ENCODE measurements around the gene CKS2.
"Not testable (repeated sequence)": the region's sequence is repeated elsewhere in the genome, so short reads cannot be mapped to it uniquely, and the experiment has no call there.

Gene CKS2

GRCh38 chr9:89310475-89311345 is at the start of gene CKS2:
CKS2 (plus strand) TSS chr9:89311195; CDS start chr9:89311293, 98 bp downstream.
- peak; percentile 100 for DNase-seq

DNA sequence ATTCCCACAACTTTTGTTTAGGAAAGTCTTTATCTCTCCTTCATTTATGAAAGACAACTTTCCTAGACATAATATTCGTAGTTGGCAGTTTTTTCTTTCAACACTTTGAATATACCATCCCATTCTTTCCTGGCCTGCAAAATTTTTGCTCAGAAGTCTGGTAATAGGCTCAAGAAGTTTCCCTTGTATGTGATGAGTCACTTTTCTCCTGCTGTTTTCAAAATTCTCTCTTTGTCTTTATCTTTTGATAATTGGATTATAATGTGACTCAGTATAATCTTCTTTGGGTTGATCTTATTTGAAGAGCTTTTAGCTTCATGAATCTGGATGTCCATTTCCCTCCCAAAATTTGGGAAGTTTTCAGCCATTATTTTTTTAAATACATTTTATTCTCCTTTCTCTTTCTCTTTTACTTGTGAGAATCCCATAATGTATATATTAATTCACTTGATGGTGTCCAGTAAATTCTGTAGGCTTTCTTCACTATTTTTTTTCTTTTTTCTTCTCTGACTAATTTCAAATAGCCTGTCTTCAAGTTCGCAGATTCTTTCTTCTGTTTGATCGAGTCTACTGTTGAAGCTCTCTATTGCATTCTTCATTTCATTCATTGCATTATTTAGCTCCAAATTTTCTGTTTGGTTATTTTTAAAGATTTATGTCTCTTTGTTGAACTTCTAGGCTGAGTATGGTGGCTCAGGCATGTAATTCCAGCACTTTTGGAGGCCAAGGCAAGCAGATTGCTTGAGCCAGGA is 37.3 kb upstream of the CKS2 start:
- DNase-seq = no peak

GRCh38 chr9:89274838-89275237 is 36.2 kb upstream of the CKS2 start:
- DNase-seq = no peak

- not testable (repeated sequence) for DNase-seq
Observed at GRCh38 chr9:89276040-89276439, 35.0 kb upstream of the CKS2 start.

DNA sequence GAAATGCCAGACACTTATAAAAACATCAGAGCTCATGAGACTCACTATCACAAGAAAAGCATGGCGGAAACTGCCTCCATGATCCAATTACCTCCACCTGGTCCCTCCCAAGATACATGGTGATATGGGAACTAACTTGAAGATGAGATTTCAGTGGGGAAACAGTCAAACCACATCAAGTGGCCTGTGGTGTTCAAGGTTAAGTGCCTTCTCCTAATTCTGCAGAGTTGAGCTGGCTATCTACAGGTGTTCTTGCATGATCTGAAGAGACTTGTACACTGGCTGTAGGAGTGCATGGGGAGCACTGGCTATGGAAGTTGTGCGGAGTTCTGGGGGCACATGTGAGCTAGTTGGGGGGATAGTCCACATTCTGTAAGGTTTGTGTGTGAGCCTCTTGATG is 34.0 kb upstream of the CKS2 start:
- no peak for DNase-seq

DNA sequence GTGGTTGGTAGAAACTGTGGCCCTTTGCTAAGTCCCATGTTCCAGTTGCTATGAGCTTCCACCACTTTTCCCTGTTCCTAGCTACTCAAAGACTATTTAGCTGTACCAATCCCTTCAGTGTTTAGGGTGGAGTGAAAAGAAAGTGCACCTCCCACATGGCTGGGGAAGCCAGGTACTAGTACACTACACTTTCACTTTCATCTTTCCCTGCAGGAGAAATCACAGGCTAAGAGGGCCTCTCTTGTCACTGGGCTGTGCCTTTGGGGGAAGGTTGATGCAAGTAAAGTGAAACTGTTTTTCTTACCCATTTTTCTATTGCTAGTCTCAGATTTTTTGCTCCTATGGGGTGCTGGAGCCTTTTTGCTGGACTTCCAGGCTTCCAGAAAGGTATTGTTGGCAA is 33.5 kb upstream of the CKS2 start:
- DNase-seq = no peak

DNA sequence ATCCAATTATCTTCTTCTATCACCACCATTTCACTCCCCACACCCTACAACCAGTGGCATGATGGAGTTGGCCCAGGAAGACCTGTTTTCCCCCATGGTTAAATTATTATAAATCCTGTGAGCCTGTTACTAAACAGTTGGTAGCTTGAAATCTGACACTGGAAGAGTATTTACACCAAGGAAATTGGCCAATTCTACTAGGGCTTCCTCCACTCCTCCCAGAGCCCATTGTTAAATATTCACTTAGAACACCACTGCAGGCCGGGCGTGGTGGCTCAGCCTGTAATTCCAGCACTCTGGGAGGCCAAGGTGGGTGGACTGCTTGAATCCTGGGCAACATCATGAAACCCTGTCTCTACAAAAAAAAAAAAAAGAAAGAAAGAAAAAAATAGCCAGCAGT is 32.4 kb upstream of the CKS2 start:
- no peak for DNase-seq

- DNase-seq = no peak
Observed at GRCh38 chr9:89278997-89279739, 31.8 kb upstream of the CKS2 start.

- no peak for DNase-seq
Observed at GRCh38 chr9:89281106-89281505, 29.9 kb upstream of the CKS2 start.

GRCh38 chr9:89282248-89282968 is 28.6 kb upstream of the CKS2 start:
- not testable (repeated sequence) for DNase-seq

DNA sequence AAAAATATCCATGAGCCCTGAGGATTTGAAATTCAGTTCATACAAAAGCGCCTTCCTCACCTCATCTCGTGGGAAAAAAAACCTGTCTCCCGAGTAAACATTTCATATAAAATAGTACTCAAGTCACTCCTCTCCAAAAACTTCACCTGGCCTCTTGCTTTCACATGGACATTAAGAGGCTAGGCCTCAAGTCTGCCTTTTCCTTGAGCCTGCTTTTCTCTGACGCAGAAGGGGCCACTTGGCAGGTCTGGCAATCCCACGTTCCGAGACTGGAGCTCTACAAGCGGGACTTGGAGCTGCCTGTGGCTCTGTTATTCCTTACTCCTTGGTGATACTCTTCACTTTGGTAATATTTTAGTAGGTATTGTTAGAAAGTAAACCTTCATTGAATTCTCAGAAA is 26.9 kb upstream of the CKS2 start:
- DNase-seq = no peak

DNA sequence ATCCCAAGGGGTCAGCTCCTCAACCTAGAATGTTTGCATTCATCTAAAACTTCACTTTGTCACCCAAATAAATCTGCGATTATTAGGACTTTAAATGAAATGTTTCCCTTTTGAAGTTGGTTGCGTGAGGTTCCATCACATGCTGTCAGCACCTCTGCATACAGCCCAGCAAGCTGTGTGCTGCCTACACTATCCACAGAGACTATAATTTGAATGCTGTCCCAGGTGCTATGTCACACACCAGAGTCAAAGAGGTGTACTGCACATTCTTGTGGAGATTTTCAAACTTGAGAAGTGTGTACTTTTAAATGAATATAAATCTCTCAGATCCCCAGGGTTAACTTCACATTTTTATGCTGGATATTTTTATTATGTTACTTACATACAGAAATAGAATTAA is 19.3 kb upstream of the CKS2 start:
- DNase-seq = no peak

DNA sequence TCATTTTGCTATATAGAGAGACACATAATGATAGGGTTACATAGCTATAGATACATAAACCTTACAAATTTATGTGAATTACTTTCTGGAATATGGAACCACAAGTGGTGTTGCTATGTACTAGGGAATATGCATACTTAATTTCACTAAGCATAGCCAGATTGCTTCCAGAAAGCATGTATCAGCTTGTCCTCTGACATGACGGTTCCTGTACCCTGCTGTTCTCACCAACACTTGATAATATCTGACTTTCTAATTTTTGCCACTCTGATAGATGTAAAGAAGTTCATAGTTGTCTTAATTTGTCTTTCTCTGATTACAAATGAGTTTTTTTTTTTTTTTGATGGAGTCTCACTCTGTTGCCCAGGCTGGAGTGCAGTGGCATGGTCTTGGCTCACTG is 18.0 kb upstream of the CKS2 start:
- no peak for DNase-seq

DNA sequence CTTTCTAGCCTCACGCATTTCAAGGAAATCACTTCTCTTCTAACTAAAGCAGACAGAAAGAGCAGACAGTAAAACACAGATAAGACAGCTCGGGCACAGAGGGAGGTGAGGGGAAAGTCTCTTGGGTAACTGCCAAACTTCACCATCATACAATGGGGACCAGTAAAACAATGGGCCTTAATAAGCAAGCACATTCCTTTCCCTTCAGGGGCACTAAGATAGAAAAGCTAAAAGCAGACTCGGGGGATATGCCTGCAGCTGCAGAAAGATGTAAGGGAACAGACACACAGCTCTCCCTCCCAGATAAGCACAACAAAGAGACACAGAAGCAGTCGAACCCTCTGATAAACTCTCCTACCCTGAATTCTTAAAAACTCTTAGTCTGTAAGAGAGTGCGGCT is 15.6 kb upstream of the CKS2 start:
- no peak for DNase-seq

DNA sequence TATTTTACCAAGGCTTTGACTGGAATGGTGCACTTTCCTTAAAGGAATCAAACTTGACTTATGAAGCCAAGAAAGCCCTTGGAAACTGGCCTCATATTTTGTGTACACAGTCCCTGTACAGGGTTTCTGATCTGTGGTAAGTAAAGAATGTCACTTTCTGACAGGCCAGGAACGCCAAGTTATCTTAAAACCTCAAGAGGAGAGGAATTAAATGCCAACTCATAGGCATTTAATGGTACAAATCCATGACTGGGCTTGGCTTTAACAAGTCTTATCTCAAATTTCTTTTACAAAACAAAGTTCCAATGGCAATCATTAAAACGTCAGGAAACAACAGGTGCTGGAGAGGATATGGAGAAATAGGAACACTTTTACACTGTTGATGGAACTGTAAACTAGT is 9.0 kb upstream of the CKS2 start:
- DNase-seq = not testable (repeated sequence)

- DNase-seq = no peak
Observed at GRCh38 chr9:89304020-89304833, 6.8 kb upstream of the CKS2 start.

DNA sequence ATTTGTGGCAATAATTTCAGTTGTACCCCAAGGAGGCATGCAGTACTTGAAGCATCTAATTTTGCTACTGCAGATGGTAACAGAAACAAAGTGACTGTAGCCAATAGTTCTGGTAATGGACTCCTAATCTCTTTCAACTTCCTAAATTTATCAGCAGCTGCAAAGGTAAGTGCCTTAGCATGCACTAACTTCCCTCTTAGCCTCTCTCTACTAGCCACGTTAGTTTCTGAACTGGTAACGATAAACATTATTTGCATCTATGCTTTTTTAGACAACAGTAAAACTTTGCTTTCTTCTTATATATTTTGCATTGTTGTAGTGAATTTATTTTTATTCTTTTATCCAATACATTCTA is 6.2 kb upstream of the CKS2 start:
- DNase-seq = no peak

GRCh38 chr9:89305868-89306267 is 5.1 kb upstream of the CKS2 start:
- DNase-seq = no peak

DNA sequence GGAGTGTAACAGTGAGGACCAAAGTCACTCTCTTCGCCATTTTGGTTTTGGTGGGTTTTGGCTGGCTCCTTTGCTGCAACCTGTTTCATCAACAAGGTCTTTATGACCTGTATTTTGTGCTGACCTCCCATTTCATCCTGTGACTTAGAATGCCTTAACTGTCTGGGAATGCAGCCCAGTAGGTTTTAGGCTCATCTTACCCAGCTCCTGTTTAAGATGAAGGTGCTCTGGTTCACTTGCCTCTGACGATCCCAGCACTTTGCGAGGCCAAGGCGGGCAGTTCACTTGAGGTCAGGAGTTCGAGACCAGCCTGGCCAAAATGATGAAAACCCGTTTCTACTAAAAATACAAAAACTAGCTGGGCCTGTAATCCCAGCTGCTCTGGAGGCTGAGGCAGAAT is 1.8 kb upstream of the CKS2 start:
- DNase-seq = no peak

- DNase-seq = no peak
Observed at GRCh38 chr9:89309608-89310474, 1.2 kb upstream of the CKS2 start.

All from NK-92 treated with Interleukin-12 subunit alpha and Interleukin-12 subunit beta, amount 100 ng/mL, for 24 hours (cell line).